Cardiac ventricle fibroblast (primary cell): ENCODE results near the gene SMAGP. TPM values are rescaled to one million over a fixed set of nuclear protein-coding genes. Genes with fewer than 3 reads are reported as not detected.

ENCODE experiments used
- total RNA-seq: library from RNA; depleted of rRNA; stranded (reverse); fragments of >200 nt; gene quantifications from 2 replicates; pipeline ENCODE4 v1.2.3, GENCODE V29; 2015

Gene SMAGP, protein sequence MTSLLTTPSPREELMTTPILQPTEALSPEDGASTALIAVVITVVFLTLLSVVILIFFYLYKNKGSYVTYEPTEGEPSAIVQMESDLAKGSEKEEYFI
- 9.7 and 12.9 TPM in 2 replicates for total RNA-seq

DNA sequence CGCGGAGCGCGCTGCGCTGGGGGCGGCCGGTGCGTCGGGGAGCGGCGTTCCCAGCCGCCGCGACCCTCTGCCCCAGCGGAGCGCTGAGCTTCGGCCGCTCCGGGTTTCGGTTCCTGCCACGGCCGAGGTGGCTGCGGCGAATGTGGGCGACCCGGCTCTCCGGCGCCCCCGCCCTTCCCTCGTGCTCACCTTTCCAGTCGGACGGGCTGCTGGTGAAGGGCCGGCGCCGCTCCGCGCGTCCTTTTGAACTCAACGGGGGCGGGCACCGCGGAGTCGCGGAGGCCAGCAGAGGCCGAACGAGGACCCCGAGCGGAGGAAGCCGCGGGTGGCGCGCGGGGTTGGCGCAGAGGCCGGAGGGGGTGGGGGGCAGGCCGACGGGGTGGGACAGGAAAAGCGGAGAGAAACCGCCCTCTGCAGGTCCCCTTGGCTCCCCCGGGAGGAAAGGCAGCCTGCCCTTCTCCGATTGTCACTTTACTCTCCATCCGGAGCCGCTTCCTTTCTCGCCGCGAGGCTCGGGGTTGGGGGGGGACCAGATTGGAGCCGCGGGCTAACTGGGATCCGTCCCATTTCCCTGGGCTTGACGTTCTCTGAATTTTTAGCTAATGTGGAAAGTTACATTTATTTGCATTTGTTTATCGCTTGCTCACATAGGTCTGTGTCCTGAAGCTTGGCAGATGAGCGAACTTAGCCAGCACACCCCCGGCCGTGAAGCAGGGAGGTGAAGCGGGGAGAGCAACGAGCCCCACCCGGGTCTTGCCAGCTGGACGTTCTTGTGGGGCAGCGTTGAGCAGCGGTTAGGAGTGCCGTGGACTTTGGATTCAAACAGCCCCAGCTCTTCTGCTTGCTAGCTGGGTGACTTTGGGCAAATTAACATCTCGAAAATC lies at the start of gene SMAGP:
TSS of gene SMAGP (minus strand) at position 349 of the 884 bp plus-strand sequence. CDS start 1,137 bp downstream, outside the sequence.

DNA sequence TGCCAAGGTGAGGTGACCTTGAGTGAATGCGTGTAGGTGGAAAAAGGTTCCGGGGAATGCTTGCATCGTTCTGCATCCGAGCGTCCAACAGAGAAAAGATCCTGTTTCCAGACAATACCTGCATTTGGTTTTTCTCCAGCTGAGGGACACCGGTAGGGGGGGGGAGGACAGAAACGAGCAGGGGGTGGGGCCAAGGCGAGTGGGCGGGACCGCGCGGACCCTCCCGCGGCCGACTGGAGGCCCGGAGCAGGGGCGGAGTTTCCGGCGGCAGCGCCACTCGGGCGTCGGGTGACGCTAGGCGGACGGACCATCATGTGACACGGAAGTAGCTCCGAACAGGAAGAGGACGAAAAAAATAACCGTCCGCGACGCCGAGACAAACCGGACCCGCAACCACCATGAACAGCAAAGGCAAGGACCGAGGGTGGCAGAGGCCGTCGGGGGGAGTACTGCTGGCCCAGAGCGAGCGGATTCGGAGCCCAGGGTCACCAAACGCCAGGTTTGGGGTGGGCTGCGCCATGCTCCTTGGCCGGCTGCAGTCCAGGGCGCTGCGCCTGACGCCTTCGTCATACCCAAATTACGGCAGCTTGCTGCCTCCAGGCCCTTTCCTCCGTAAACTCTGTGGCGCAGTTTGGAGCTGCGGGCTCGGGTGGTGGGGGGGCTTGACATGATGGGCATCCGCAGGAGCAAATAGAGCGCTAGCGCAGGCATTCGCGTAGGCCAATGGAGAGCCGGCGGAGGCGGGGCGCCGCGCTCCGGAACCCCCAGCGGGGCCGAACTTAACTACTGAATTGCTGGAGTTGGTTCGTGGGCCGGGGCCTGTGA lies 31.5 kb downstream of the SMAGP start, which contains the start of gene DAZAP2:
TSS of gene DAZAP2 (plus strand) at position 317 of the 825 bp plus-strand sequence. CDS start at position 399, 82 bp downstream.

DNA sequence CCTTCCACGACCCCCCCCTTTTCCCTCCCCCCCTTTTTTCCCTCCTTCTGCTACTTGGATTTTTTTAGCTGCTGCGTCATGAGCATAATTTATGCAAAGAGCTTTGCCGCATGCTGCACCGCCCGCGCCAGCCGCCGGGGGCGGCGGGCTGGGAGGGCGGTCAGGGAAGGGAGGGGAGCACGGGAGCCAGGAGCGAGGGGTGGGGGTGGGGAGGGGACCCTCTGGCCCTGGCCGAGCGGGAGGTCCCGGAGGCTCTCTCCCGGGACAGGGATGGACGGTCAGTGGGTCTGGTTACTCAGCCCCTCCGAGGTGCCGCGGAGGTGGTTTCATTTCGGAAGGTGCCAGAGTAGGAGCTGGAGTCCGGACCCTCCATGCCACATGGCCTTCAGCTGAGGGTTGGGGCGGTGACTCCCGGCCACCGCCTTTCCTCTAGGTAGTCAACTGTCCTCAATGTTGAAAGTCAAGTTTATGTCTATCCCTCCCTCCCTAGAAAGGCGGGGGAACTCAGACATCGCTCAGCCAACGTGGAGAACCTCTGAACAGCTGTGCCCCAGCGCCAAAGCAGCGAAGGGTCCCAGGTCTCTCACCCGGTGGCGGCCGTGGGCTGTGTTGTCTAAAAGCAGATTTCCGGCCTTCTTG lies 52.1 kb downstream of the SMAGP start, which contains the start of gene POU6F1:
TSS of gene POU6F1 (minus strand) at position 95 of the 639 bp plus-strand sequence. CDS start 11,226 bp downstream, outside the sequence.

Other genes starting within 250 kb of the SMAGP start
- 17.5 and 26.6 TPM in 2 replicates for gene SLC11A2, start 244.0 kb downstream of the SMAGP start, total RNA-seq
- 46.5 and 53.4 TPM in 2 replicates for gene LETMD1, start 222.1 kb downstream of the SMAGP start, total RNA-seq
- gene CSRNP2, start 186.8 kb downstream of the SMAGP start, total RNA-seq: 17.7 and 19.9 TPM in 2 replicates
- 11.0 and 11.4 TPM in 2 replicates for gene TFCP2, start 97.3 kb downstream of the SMAGP start, total RNA-seq
- 3.3 and 6.1 TPM in 2 replicates for gene POU6F1, start 52.4 kb downstream of the SMAGP start, total RNA-seq
- 132 and 144 TPM in 2 replicates for gene DAZAP2, start 31.6 kb downstream of the SMAGP start, total RNA-seq
- gene BIN2, start 53.8 kb upstream of the SMAGP start, total RNA-seq: not detected in 2 replicates
- not detected in 2 replicates for gene CELA1, start 76.3 kb upstream of the SMAGP start, total RNA-seq
- 1.4 and 4.8 TPM in 2 replicates for gene GALNT6, start 121.0 kb upstream of the SMAGP start, total RNA-seq
- gene SLC4A8, start 154.4 kb upstream of the SMAGP start, total RNA-seq: 0.06 and 0.39 TPM in 2 replicates